CD14-positive monocyte (primary cell): ENCODE measurements around the gene RPL26. TPM values are rescaled to one million over a fixed set of nuclear protein-coding genes. Genes with fewer than 3 reads are reported as not detected.

ENCODE experiments used
- DNase-seq, 3 donors: peaks; one replicate each; pipeline ENCODE4 v3.0.0-alpha.2; 2011 to 2022
- H2AFZ ChIP-seq: 2 replicates; pipeline ENCODE4 v1.6.0; 2012; ENCODE audit warnings: mild to moderate bottlenecking, low read depth, low read length, inconsistent platforms; ENCODE audit not compliant: insufficient read depth, poor library complexity, severe bottlenecking
- H3K27ac ChIP-seq, 2 donors: 1 replicate in 1 of 2; 2 replicates in 1 of 2; pipeline ENCODE4 v1.5.1; 2012 to 2013; ENCODE audit warnings: low read length in 2 of 2, control low read depth in 1 of 2, inconsistent platforms in 1 of 2, low read depth in 1 of 2, mild to moderate bottlenecking in 1 of 2
- H3K27me3 ChIP-seq, 2 donors: one replicate each; pipeline versions ENCODE4 v1.6.0 to v1.6.1; 2011 to 2013; ENCODE audit warnings: low read length in 2 of 2; ENCODE audit not compliant: control insufficient read depth in 2 of 2, insufficient read depth in 2 of 2
- H3K36me3 ChIP-seq, 2 donors: replicated peaks in 1 of 2; 1 replicate in 1 of 2; 2 replicates in 1 of 2; pipeline versions ENCODE4 v1.5.1 to v1.6.1; 2012 to 2013; ENCODE audit warnings: low read length in 2 of 2, control low read depth in 1 of 2, inconsistent platforms in 1 of 2, mild to moderate bottlenecking in 1 of 2; ENCODE audit not compliant: insufficient read depth in 2 of 2, control insufficient read depth in 1 of 2
- H3K4me1 ChIP-seq, 2 donors: 1 replicate in 1 of 2; 2 replicates in 1 of 2; pipeline versions ENCODE4 v1.5.1 to v1.6.1; 2012 to 2013; ENCODE audit warnings: low read length in 2 of 2, control low read depth in 1 of 2, inconsistent platforms in 1 of 2, mild to moderate bottlenecking in 1 of 2, moderate library complexity in 1 of 2; ENCODE audit not compliant: insufficient read depth in 2 of 2, control insufficient read depth in 1 of 2
- H3K4me2 ChIP-seq: replicated peaks from 2 replicates; pipeline ENCODE3; 2012; ENCODE audit warnings: low read length, moderate library complexity, mild to moderate bottlenecking; ENCODE audit not compliant: poor library complexity, severe bottlenecking; ENCODE audit errors: extremely low read depth
- H3K4me3 ChIP-seq, 3 experiments: fragments of 200-600 bp in 1 of 3; sonication (generic) in 1 of 3; replicated peaks in 1 of 3; 1 replicate in 2 of 3; 2 replicates in 1 of 3; pipeline ENCODE4 v1.5.1; 2011 to 2013; ENCODE audit warnings: low read length in 3 of 3, mild to moderate bottlenecking in 3 of 3, control low read depth in 2 of 3, low read depth in 2 of 3, inconsistent platforms in 1 of 3, moderate library complexity in 1 of 3
- H3K79me2 ChIP-seq: 2 replicates; pipeline ENCODE4 v1.6.0; 2012; ENCODE audit warnings: mild to moderate bottlenecking, control low read depth, inconsistent platforms, low read length, moderate library complexity; ENCODE audit not compliant: insufficient read depth
- H3K9ac ChIP-seq: 2 replicates; pipeline ENCODE4 v1.6.0; 2017; ENCODE audit warnings: low read length, mild to moderate bottlenecking; ENCODE audit not compliant: insufficient read depth, poor library complexity, severe bottlenecking
- H3K9me3 ChIP-seq, 2 donors: replicated peaks in 1 of 2; 1 replicate in 1 of 2; 2 replicates in 1 of 2; pipeline versions ENCODE4 v1.5.1 to v1.6.1; 2012 to 2013; ENCODE audit warnings: low read length in 2 of 2, control low read depth in 1 of 2; ENCODE audit not compliant: control insufficient read depth in 1 of 2, insufficient read depth in 1 of 2
- H4K20me1 ChIP-seq: 2 replicates; pipeline ENCODE4 v1.6.0; 2012; ENCODE audit warnings: mild to moderate bottlenecking, low read length, control low read depth, moderate library complexity; ENCODE audit not compliant: insufficient read depth
- H3K27ac Mint-ChIP-seq, 7 donors: one replicate each; pipeline ENCODE4 v1.8.0; 2020; ENCODE audit warnings: mild to moderate bottlenecking in 7 of 7, mixed read lengths in 7 of 7, moderate library complexity in 6 of 7, inconsistent platforms in 2 of 7
- H3K27me3 Mint-ChIP-seq, 3 donors: one replicate each; pipeline ENCODE4 v1.8.0; 2021 to 2022; ENCODE audit warnings: low read depth in 3 of 3, mild to moderate bottlenecking in 3 of 3, mixed read lengths in 3 of 3, moderate library complexity in 3 of 3, inconsistent platforms in 1 of 3
- H3K36me3 Mint-ChIP-seq, 2 donors: one replicate each; pipeline ENCODE4 v1.8.0; 2020; ENCODE audit warnings: mixed read lengths in 2 of 2, inconsistent platforms in 1 of 2, mild to moderate bottlenecking in 1 of 2
- H3K4me1 Mint-ChIP-seq: one replicate; pipeline ENCODE4 v1.8.0; 2020; ENCODE audit warnings: mild to moderate bottlenecking, mixed read lengths
- H3K4me3 Mint-ChIP-seq, 2 donors: one replicate each; pipeline ENCODE4 v1.8.0; 2020; ENCODE audit warnings: mild to moderate bottlenecking in 2 of 2, mixed read lengths in 2 of 2, moderate library complexity in 1 of 2
- H3K9me3 Mint-ChIP-seq, 7 donors: one replicate each; pipeline ENCODE4 v1.8.0; 2020 to 2022; ENCODE audit warnings: mixed read lengths in 7 of 7, mild to moderate bottlenecking in 6 of 7, moderate library complexity in 6 of 7, inconsistent platforms in 2 of 7
- CTCF ChIP-seq: fragments of 200-600 bp; IDR thresholded peaks from one replicate; pipeline ENCODE4 v1.8.0; 2022; ENCODE audit warnings: antibody characterized with exemption, mild to moderate bottlenecking
- WGBS: methylation state at CpG from one replicate; pipeline ENCODE4 v1.1.5; 2013; ENCODE audit warnings: missing lambda C conversion rate; ENCODE audit not compliant: insufficient coverage; 5-methylcytosine and 5-hydroxymethylcytosine counted together
- intact Hi-C, 2 donors: fragments of 100-400 bp; cut with micrococcal nuclease; formaldehyde crosslinking; loops; one replicate each; pipeline versions ENCODE4 v1.15.0 to v1.15.1; 2023
- polyA plus RNA-seq, 3 donors: library from polyadenylated mRNA; depleted of rRNA in 1 of 3; unstranded in 2 of 3; stranded (reverse) in 1 of 3; fragments of 300-500 nt in 2 of 3; fragments of >200 nt in 1 of 3; fragmentation: Illumina TruSeq in 2 of 3; gene quantifications; 1 replicate in 2 of 3; 2 replicates in 1 of 3; pipeline ENCODE4 v1.2.3, GENCODE V29; 2012 to 2021

Gene RPL26
- polyA plus RNA-seq, 3 donors, result 859 to 4,469 (median 884) TPM

GRCh38 chr17:8362651-8363332 is 20.2 kb downstream of the RPL26 start:
- Mint-ChIP-seq H3K36me3 (peaks cover 2 to 13% of the 10 kb centered on the region in 2 donors), H3K4me3 (no peak overlapping the region), H3K4me1 (peaks cover 6% of the 10 kb centered on the region), H3K27ac (no peak overlapping the region), H3K9me3 (no peaks in the 10 kb centered on the region), H3K27me3 (peaks cover 0 to 3% (median 0%) of the 10 kb centered on the region in 3 donors)
- H3K9me3 ChIP-seq, result no peaks in the 10 kb centered on the region
- H2AFZ ChIP-seq, result no peak overlapping the region
- no peaks in the 10 kb centered on the region for H3K36me3 ChIP-seq
- H3K9ac ChIP-seq, result no peak overlapping the region
- H3K27me3 ChIP-seq, result no peaks in the 10 kb centered on the region
- H3K79me2 ChIP-seq, result no peaks in the 10 kb centered on the region
- H4K20me1 ChIP-seq, result no peaks in the 10 kb centered on the region
- no peak overlapping the region for H3K4me3 ChIP-seq
- WGBS, result 89% methylated on average over 3 of the region's 4 CpGs
- no peak overlapping the region for H3K27ac ChIP-seq
- H3K4me2 ChIP-seq, result no peak overlapping the region
- H3K4me1 ChIP-seq, result peaks cover 0 to 3% of the 10 kb centered on the region in 2 donors
- no peak for TF ChIP-seq CTCF
- intact Hi-C loops, result no loop called here
- no peak for DNase-seq

DNA sequence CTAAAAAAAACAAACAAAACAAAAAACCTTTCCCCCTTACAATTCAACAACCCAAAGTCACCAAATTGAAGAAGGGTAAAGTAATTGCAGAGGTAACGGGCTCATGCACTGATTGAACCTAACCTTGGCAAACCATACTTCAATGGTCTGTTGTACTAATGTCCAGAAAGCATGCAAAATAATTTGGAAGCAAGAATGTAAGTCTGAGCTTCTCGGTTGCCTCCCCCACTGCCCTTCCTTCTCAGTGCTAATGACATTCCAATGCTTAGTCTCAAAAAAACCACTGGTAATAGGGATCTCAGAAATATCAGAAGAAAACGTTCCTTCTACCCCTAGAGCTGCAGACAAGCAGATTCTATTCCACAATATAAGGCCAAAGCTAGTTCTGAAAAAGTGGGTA is 22.2 kb downstream of the RPL26 start:
- Mint-ChIP-seq H3K36me3 (peaks cover 2 to 11% of the 10 kb centered on the region in 2 donors), H3K4me1 (peaks cover 6% of the 10 kb centered on the region), H3K9me3 (peaks cover 0 to 3% (median 0%) of the 10 kb centered on the region in 7 donors), H3K27me3 (peaks cover 0 to 5% (median 0%) of the 10 kb centered on the region in 3 donors), H3K4me3 (no peak overlapping the region), H3K27ac (no peak overlapping the region)
- Histone ChIP-seq H4K20me1 (no peaks in the 10 kb centered on the region), H3K27ac (no peak overlapping the region), H3K79me2 (no peaks in the 10 kb centered on the region), H3K4me2 (no peak overlapping the region), H3K36me3 (no peaks in the 10 kb centered on the region), H3K27me3 (no peaks in the 10 kb centered on the region), H3K9me3 (no peaks in the 10 kb centered on the region), H2AFZ (no peak overlapping the region), H3K4me3 (no peak overlapping the region), H3K4me1 (peaks cover 0 to 3% of the 10 kb centered on the region in 2 donors), H3K9ac (no peak overlapping the region)
- no peak for DNase-seq
- WGBS, result no CpG with 5 or more reads among the region's 3 CpGs
- no peak for TF ChIP-seq CTCF
- intact Hi-C loops, result no loop called here
